Effector memory CD8-positive, alpha-beta T cell (primary cell): Measurements from ENCODE around the gene FRMD5.

Experiments
- ATAC-seq: fragments of 150-1000 bp; cut with Tn5 transposase; replicated peaks from 2 replicates; pipeline ENCODE4 v1.10.0; 2021; ENCODE audit warnings: mild to moderate bottlenecking, moderate library complexity
- DNase-seq, 3 experiments: peaks; one replicate each; pipeline ENCODE4 v3.0.0; 2021
- H3K27ac Mint-ChIP-seq, 2 donors: one replicate each; pipeline ENCODE4 v1.8.0; 2022; ENCODE audit warnings: mild to moderate bottlenecking in 2 of 2, mixed read lengths in 2 of 2, moderate library complexity in 2 of 2
- H3K27me3 Mint-ChIP-seq, 2 donors: one replicate each; pipeline ENCODE4 v1.8.0; 2022; ENCODE audit warnings: mixed read lengths in 2 of 2
- H3K36me3 Mint-ChIP-seq: one replicate; pipeline ENCODE4 v1.8.0; 2022; ENCODE audit warnings: mild to moderate bottlenecking, moderate library complexity, mixed read lengths; ENCODE audit not compliant: insufficient read depth
- H3K4me1 Mint-ChIP-seq, 2 donors: one replicate each; pipeline ENCODE4 v1.8.0; 2022; ENCODE audit warnings: low read depth in 2 of 2, mixed read lengths in 2 of 2
- H3K4me3 Mint-ChIP-seq, 2 donors: one replicate each; pipeline ENCODE4 v1.8.0; 2022; ENCODE audit warnings: mild to moderate bottlenecking in 2 of 2, mixed read lengths in 2 of 2, moderate library complexity in 2 of 2
- H3K9me3 Mint-ChIP-seq, 2 donors: one replicate each; pipeline ENCODE4 v1.8.0; 2022; ENCODE audit warnings: mixed read lengths in 2 of 2

The FRMD5 gene

GRCh38 chr15:43957724-43958123, 237.3 kb downstream of the FRMD5 start:
- Mint-ChIP-seq H3K4me3 (no peak overlapping the region), H3K36me3 (no peaks in the 10 kb centered on the region), H3K9me3 (no peaks in the 10 kb centered on the region), H3K27me3 (peaks cover 37 to 50% of the 10 kb centered on the region in 2 donors), H3K27ac (no peak overlapping the region), H3K4me1 (no peaks in the 10 kb centered on the region)
- no peak for ATAC-seq
- DNase-seq = no peak

DNA sequence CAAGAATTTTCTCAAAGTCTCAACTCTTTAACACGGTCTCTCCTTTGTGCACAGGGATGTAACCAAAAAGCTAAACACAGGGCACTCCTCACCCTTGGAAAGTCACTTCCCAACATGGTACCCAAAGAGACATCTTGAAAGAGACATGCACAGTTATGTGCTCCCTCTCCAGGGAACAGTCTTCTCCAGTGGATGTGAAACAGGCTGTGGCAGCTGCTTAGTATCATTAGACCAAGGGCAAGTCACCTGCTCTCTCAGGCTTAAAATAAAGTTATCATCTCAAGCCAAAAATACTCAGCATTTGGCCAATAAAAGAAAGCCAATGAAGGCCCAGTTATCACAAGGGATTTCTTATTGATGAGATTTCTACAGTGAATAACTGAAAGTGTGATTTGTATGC, 239.9 kb downstream of the FRMD5 start:
- no peaks in the 10 kb centered on the region for H3K9me3 Mint-ChIP-seq

DNA sequence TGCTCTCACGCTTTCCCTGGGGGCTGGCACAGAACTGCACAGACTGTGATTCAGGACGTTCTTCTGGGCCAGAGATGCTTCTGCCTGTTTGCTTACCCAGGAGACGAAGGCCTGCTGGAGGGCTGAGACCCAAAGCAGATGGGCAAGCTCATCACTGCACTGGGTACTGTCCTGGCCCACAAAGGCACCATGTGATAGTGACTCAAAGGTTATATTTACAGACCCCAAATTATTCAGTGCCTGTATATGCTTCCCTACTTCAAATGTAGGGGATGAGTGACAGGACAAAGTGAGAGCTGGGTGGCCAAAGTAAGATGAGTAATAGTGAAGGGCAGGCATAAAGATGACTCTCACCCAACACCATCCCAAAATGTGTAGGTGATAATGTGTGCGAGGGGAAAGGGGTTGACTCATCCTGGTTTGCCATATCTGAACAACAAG, 240.9 kb downstream of the FRMD5 start:
- Mint-ChIP-seq H3K27ac (no peak overlapping the region), H3K27me3 (peaks cover 24 to 49% of the 10 kb centered on the region in 2 donors), H3K9me3 (no peaks in the 10 kb centered on the region), H3K4me1 (no peaks in the 10 kb centered on the region), H3K36me3 (no peaks in the 10 kb centered on the region), H3K4me3 (no peak overlapping the region)
- ATAC-seq = no peak
- DNase-seq = no peak

More for the DNA sequence above, 239.9 kb downstream of the FRMD5 start:
- Mint-ChIP-seq H3K36me3 (no peaks in the 10 kb centered on the region), H3K27me3 (peaks cover 24 to 49% of the 10 kb centered on the region in 2 donors), H3K27ac (no peak overlapping the region), H3K4me1 (no peaks in the 10 kb centered on the region), H3K4me3 (no peak overlapping the region)
- no peak for ATAC-seq
- no peak for DNase-seq

DNA sequence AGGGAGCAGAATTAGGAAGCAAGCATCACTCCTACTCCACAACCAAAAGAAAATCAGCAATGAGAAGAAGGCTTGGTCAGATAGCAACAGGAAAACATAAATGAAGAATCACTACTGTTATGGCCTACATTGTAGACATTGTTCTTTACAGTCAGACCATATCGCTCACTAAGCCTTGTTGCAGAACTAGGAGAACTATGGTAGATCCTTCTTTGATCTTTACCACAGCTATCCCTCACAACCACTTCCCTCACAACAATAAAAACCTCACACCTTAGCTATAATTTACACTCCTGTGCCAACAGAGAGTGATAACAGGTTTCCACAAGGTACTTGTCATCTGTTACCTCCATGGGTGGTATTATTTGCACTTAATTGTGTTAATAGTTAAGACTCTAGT, 241.7 kb downstream of the FRMD5 start:
- H3K27ac Mint-ChIP-seq = no peak overlapping the region
- DNase-seq (no peak), ATAC-seq (no peak)
- no peak overlapping the region for H3K4me3 Mint-ChIP-seq
- no peaks in the 10 kb centered on the region for H3K36me3 Mint-ChIP-seq
- H3K27me3 Mint-ChIP-seq = peaks cover 21 to 42% of the 10 kb centered on the region in 2 donors
- no peaks in the 10 kb centered on the region for H3K9me3 Mint-ChIP-seq
- no peaks in the 10 kb centered on the region for H3K4me1 Mint-ChIP-seq

- no peaks in the 10 kb centered on the region for H3K36me3 Mint-ChIP-seq
- no peaks in the 10 kb centered on the region for H3K9me3 Mint-ChIP-seq
- no peak overlapping the region for H3K4me3 Mint-ChIP-seq
- no peak for DNase-seq
- no peak for ATAC-seq
- no peaks in the 10 kb centered on the region for H3K4me1 Mint-ChIP-seq
- no peak overlapping the region for H3K27ac Mint-ChIP-seq
- H3K27me3 Mint-ChIP-seq = peaks cover 22 to 43% of the 10 kb centered on the region in 2 donors
Measured at GRCh38 chr15:43950531-43950930, 244.5 kb downstream of the FRMD5 start.

DNA sequence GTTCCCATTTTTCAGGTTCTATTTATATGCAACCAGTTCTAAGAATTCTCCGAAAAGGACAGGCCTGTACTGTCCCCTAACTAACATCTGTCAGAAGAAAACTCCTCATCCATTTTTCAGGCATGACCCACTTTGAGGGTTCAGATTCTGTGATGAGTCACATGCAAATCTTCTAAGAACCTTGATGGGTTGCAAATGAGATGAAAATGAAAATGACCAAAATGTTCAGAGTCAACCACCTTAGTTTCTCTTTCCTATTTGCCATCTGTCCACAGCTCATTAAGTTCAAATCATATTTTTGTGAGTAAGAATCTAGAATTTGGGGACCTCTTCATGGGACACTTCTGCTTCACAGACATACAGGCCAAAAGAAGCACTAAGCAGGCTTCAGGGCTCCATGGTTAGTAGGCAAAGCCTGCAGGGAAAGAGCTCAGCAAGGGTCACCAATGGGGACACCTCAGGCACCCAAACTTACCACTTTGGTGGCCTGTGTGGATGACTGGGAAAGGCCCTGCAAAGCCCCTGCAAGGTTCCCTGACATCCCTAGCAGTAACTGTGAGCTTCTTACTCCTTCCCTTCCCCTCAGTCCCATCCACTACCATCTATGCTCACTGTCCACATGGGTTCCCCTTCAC, 246.3 kb downstream of the FRMD5 start:
- Mint-ChIP-seq H3K27ac (no peak overlapping the region), H3K9me3 (no peaks in the 10 kb centered on the region), H3K4me3 (no peak overlapping the region), H3K4me1 (no peaks in the 10 kb centered on the region), H3K36me3 (no peaks in the 10 kb centered on the region), H3K27me3 (peaks cover 22 to 43% of the 10 kb centered on the region in 2 donors)
- DNase-seq (no peak), ATAC-seq (no peak)

DNA sequence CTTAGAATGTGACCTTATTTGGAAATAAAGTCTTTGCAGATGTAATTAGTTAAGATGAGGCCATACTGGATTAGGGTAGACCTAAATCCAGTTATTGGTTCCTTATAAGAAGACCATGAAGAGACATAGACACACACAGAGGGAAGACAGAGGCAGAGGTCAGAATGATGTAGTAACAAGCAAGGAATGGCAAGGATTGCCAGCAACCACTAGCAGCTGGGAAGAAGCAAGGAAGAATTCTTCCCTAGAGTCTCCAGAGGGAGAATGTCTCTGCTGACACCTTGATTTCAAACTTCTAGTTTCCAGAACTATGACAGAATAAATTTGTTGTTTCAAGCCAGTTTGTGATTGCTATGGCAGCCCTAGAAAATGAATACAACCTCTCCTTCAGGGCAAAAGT, 251.6 kb downstream of the FRMD5 start:
- no peaks in the 10 kb centered on the region for H3K36me3 Mint-ChIP-seq
- no peaks in the 10 kb centered on the region for H3K4me1 Mint-ChIP-seq
- no peaks in the 10 kb centered on the region for H3K9me3 Mint-ChIP-seq
- no peak overlapping the region for H3K27ac Mint-ChIP-seq
- DNase-seq (no peak), ATAC-seq (no peak)
- H3K27me3 Mint-ChIP-seq = peaks cover 18 to 23% of the 10 kb centered on the region in 2 donors
- no peak overlapping the region for H3K4me3 Mint-ChIP-seq

GRCh38 chr15:43942194-43942593, 252.9 kb downstream of the FRMD5 start:
- Mint-ChIP-seq H3K4me3 (no peak overlapping the region), H3K27me3 (peaks cover 26 to 31% of the 10 kb centered on the region in 2 donors), H3K36me3 (no peaks in the 10 kb centered on the region), H3K9me3 (no peaks in the 10 kb centered on the region), H3K27ac (no peak overlapping the region), H3K4me1 (no peaks in the 10 kb centered on the region)
- DNase-seq = no peak
- ATAC-seq = no peak

DNA sequence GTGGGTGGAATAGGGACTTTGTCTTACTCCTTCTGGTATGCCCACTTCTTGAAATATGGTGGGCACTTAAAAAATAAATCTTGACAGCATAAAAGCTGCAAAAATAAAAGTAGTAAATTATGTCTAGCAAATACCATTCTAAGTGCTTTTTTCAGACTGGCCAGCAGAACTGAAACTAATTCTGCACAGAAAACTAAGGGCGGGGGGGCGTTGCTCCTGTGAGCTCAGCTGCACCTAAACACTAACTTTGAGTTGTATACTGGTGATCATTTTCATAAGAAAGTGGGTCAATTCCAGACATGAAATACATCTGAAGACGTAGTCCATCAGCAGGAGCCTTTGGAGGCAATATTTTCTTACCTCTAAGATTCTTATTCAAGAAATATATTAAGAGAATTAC, 253.5 kb downstream of the FRMD5 start:
- DNase-seq (no peak), ATAC-seq (no peak)
- Mint-ChIP-seq H3K4me1 (no peaks in the 10 kb centered on the region), H3K27ac (no peak overlapping the region), H3K36me3 (no peaks in the 10 kb centered on the region), H3K27me3 (peaks cover 26 to 31% of the 10 kb centered on the region in 2 donors), H3K4me3 (no peak overlapping the region), H3K9me3 (no peaks in the 10 kb centered on the region)

DNA sequence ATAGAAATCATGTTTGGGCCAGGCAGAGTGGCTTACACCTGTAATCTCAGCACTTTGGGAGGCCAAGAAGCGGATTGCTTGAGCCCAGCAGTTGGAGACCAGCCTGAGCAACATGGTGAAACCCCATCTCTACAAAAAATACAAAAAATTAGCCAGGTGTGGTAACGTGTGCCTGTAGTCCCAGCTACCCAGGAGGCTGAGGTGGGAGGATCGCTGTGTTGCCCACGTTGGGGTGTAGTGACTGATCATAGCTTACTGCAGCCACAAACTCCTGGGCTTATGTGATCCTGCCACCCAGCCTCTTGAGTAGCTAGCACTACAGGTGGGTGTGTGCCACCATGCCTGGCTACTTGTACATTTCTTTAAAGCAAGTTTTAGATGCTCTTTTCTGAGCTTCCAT, 254.0 kb downstream of the FRMD5 start:
- Mint-ChIP-seq H3K9me3 (no peaks in the 10 kb centered on the region), H3K4me1 (no peaks in the 10 kb centered on the region), H3K27ac (no peak overlapping the region), H3K36me3 (no peaks in the 10 kb centered on the region), H3K4me3 (no peak overlapping the region), H3K27me3 (peaks cover 25 to 31% of the 10 kb centered on the region in 2 donors)
- DNase-seq = no peak
- no peak for ATAC-seq

DNA sequence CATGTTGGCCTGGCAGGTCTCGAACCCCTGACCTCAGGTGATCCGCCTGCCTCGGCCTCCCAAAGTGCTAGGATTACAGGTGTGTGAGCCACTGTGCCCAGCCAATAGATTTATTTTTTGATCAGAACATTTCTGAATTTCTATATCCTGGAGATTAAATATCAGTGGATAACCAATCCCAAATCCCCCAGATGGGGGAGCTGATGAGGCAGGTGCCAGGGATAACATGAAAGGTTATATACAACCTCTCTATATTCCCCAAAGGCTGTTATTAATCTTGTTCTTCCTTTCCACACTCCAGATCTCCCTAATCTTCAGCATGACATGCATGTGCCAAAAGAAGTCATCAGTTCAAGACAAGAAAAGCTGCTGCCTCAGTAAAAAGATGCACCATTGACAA, 256.0 kb downstream of the FRMD5 start:
- Mint-ChIP-seq H3K27ac (no peak overlapping the region), H3K27me3 (peaks cover 32 to 46% of the 10 kb centered on the region in 2 donors), H3K4me1 (no peaks in the 10 kb centered on the region), H3K9me3 (no peaks in the 10 kb centered on the region), H3K4me3 (no peak overlapping the region), H3K36me3 (no peaks in the 10 kb centered on the region)
- DNase-seq = no peak
- ATAC-seq = no peak

DNA sequence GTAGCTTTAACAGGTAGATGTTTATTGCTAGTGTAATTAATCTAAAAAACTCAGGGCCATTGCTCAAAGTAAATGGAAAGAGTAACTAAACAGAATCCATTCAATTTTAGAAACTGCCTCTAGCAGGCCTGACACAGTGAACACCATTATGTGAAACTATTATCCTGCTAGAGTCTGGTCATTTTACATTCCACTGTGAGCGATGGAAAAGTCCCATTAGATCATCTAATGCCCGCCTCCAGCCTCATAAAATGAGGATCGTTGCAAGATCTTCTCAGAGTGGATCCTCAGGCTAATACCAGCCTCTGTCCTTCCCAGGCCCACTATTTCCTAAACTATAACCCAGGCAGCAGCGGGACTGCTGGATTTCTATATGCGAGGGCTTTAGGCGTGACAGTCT, 260.6 kb downstream of the FRMD5 start:
- peaks cover 47 to 73% of the 10 kb centered on the region in 2 donors for H3K27me3 Mint-ChIP-seq
- no peak overlapping the region for H3K27ac Mint-ChIP-seq
- no peaks in the 10 kb centered on the region for H3K9me3 Mint-ChIP-seq
- DNase-seq (no peak), ATAC-seq (no peak)
- H3K36me3 Mint-ChIP-seq = no peaks in the 10 kb centered on the region
- H3K4me1 Mint-ChIP-seq = no peaks in the 10 kb centered on the region
- H3K4me3 Mint-ChIP-seq = no peak overlapping the region

- Mint-ChIP-seq H3K36me3 (no peaks in the 10 kb centered on the region), H3K4me3 (no peak overlapping the region), H3K9me3 (no peaks in the 10 kb centered on the region), H3K4me1 (no peaks in the 10 kb centered on the region), H3K27ac (no peak overlapping the region), H3K27me3 (peaks cover 47 to 73% of the 10 kb centered on the region in 2 donors)
- ATAC-seq (no peak), DNase-seq (no peak)
Measured at GRCh38 chr15:43932907-43933306, 262.2 kb downstream of the FRMD5 start.

- ATAC-seq (no peak), DNase-seq (no peak)
- no peak overlapping the region for H3K4me3 Mint-ChIP-seq
- H3K27ac Mint-ChIP-seq = no peak overlapping the region
- H3K9me3 Mint-ChIP-seq = no peaks in the 10 kb centered on the region
- H3K4me1 Mint-ChIP-seq = no peaks in the 10 kb centered on the region
- peaks cover 38 to 69% of the 10 kb centered on the region in 2 donors for H3K27me3 Mint-ChIP-seq
- H3K36me3 Mint-ChIP-seq = no peaks in the 10 kb centered on the region
Measured at GRCh38 chr15:43931790-43932435, 263.2 kb downstream of the FRMD5 start.
